LNCaP clone FGC (cell line): ENCODE data around the gene NACA.

ENCODE experiments used
- DNase-seq: peaks from one replicate; pipeline ENCODE4 v3.0.0-alpha.2; 2011; ENCODE audit warnings: low read depth
- H3K4me3 ChIP-seq: 2 replicates; pipeline ENCODE4 v1.5.1; 2011; ENCODE audit warnings: mild to moderate bottlenecking, low read depth, low read length, control low read depth
- CTCF ChIP-seq: IDR thresholded peaks from 2 replicates; pipeline ENCODE4 v1.5.1; 2012; ENCODE audit warnings: mild to moderate bottlenecking; ENCODE audit not compliant: control insufficient read depth, insufficient read depth; ENCODE audit errors: extremely low read depth

Gene NACA

GRCh38 chr12:56724972-56725722, at the start of gene NACA:
Gene NACA, minus strand, starts transcription at chr12:56725299. Its CDS starts 778 bp downstream, at chr12:56724521.
- TF ChIP-seq CTCF, result no peak
- DNase-seq, result peak; percentile 97
- H3K4me3 ChIP-seq, result peak within 1 kb of the TSS; percentile 71

GRCh38 chr12:56773113-56773512, 48.0 kb upstream of the NACA start:
- TF ChIP-seq CTCF, result no peak
- no peak overlapping the region for H3K4me3 ChIP-seq
- DNase-seq, result no peak

GRCh38 chr12:56772625-56773024, 47.5 kb upstream of the NACA start:
- DNase-seq, result no peak
- no peak for TF ChIP-seq CTCF
- no peak overlapping the region for H3K4me3 ChIP-seq

GRCh38 chr12:56769868-56770267, 44.8 kb upstream of the NACA start:
- no peak for DNase-seq
- no peak overlapping the region for H3K4me3 ChIP-seq
- TF ChIP-seq CTCF, result no peak

- DNase-seq, result peak; percentile 84
- no peak for TF ChIP-seq CTCF
- H3K4me3 ChIP-seq, result no peak overlapping the region
These were observed 43.3 kb upstream of the NACA start for GRCh38 chr12:56768424-56768823.

- no peak for TF ChIP-seq CTCF
- no peak overlapping the region for H3K4me3 ChIP-seq
These were observed 41.4 kb upstream of the NACA start for GRCh38 chr12:56766535-56766934.

More at GRCh38 chr12:56766535-56766934, 41.4 kb upstream of the NACA start:
- no peak for DNase-seq
